Endothelial cell of umbilical vein (primary cell): ENCODE data around the gene MEF2A. TPM values are rescaled to one million over a fixed set of nuclear protein-coding genes. Genes with fewer than 3 reads are reported as not detected.

ENCODE experiments used
- BruUV-seq: library from RNA; stranded (reverse); fragments of 400-500 nt; replicated peaks from 2 replicates; lab custom pipeline; 2021; lab: Mats Ljungman, UMichigan
- CTCF ChIA-PET: fragments of 300-600, 350-600 bp; sonication (Branson Sonifier 250); formaldehyde crosslinking; loops from one replicate; lab custom pipeline; 2021; ENCODE audit warnings: antibody characterized with exemption, inconsistent platforms; lab: Charles Lee
- POLR2A ChIA-PET: fragments of 300-600, 350-600 bp; sonication (Branson Sonifier 250); formaldehyde crosslinking; loops from one replicate; lab custom pipeline; 2021; ENCODE audit warnings: antibody characterized with exemption, inconsistent platforms; lab: Charles Lee
- DNase-seq: peaks from one replicate; pipeline ENCODE4 v3.0.0-alpha.2; 2011; ENCODE audit warnings: low read depth, low spot score
- FAIRE-seq: peaks from 2 replicates; lab custom pipeline; 2011; peaks lifted over from hg19 to GRCh38; lab: Jason Lieb, UNC
- H2AFZ ChIP-seq: 2 replicates; pipeline ENCODE4 v1.6.0; 2012; ENCODE audit warnings: low read depth, low read length, control low read depth, inconsistent platforms
- H3K27ac ChIP-seq: 2 replicates; pipeline ENCODE4 v1.5.1; 2011; ENCODE audit warnings: low read depth, mild to moderate bottlenecking, control low read depth, low read length, moderate library complexity; ENCODE audit not compliant: insufficient read depth
- H3K27me3 ChIP-seq, 2 experiments: 2 replicates each; pipeline versions ENCODE4 v1.6.0 to v1.6.1; 2011; ENCODE audit warnings: low read length in 2 of 2, mixed read lengths in 1 of 2; ENCODE audit not compliant: control insufficient read depth in 2 of 2, insufficient read depth in 2 of 2
- H3K36me3 ChIP-seq, 2 experiments: 2 replicates in 1 of 2; 3 replicates in 1 of 2; pipeline ENCODE4 v1.5.1; 2011; ENCODE audit warnings: low read length in 2 of 2, mild to moderate bottlenecking in 1 of 2, moderate library complexity in 1 of 2; ENCODE audit not compliant: control insufficient read depth in 2 of 2, insufficient read depth in 2 of 2; ENCODE audit errors: extremely low read depth in 1 of 2
- H3K4me1 ChIP-seq: 3 replicates; pipeline ENCODE4 v1.5.1; 2011; ENCODE audit warnings: mild to moderate bottlenecking, low read length; ENCODE audit not compliant: control insufficient read depth, insufficient read depth; ENCODE audit errors: extremely low read depth
- H3K4me2 ChIP-seq: 2 replicates; pipeline ENCODE4 v1.6.1; 2011; ENCODE audit warnings: low read length, control low read depth, mixed read lengths; ENCODE audit not compliant: insufficient read depth
- H3K4me3 ChIP-seq, 3 experiments: fragments of 200-600 bp in 1 of 3; sonication (generic), shearing (Covaris generic) in 1 of 3; replicated peaks in 1 of 3; 2 replicates each; pipeline ENCODE4 v1.5.1; 2011 to 2016; ENCODE audit warnings: control low read depth in 3 of 3, low read length in 3 of 3, mild to moderate bottlenecking in 2 of 3, inconsistent platforms in 1 of 3, low read depth in 1 of 3, moderate library complexity in 1 of 3; ENCODE audit not compliant: insufficient read depth in 1 of 3
- H3K79me2 ChIP-seq: 2 replicates; pipeline ENCODE4 v1.6.0; 2012; ENCODE audit warnings: low read length, inconsistent platforms; ENCODE audit not compliant: control insufficient read depth, insufficient read depth
- H3K9ac ChIP-seq: replicated peaks from 2 replicates; pipeline ENCODE3; 2011; ENCODE audit warnings: low read length, control low read depth; ENCODE audit not compliant: insufficient read depth; ENCODE audit errors: extremely low read depth
- H3K9me1 ChIP-seq: replicated peaks from 3 replicates; pipeline ENCODE4 v1.6.0; 2011; ENCODE audit warnings: mild to moderate bottlenecking, low read length; ENCODE audit not compliant: control insufficient read depth, insufficient read depth; ENCODE audit errors: extremely low read depth
- H3K9me3 ChIP-seq: replicated peaks from 2 replicates; pipeline ENCODE4 v1.5.1; 2012; ENCODE audit warnings: low read length, inconsistent platforms; ENCODE audit not compliant: control insufficient read depth, insufficient read depth
- H4K20me1 ChIP-seq: replicated peaks from 2 replicates; pipeline ENCODE3; 2011; ENCODE audit warnings: mild to moderate bottlenecking, low read length; ENCODE audit not compliant: control insufficient read depth, insufficient read depth; ENCODE audit errors: extremely low read depth
- EZH2 ChIP-seq: IDR thresholded peaks from 2 replicates; pipeline ENCODE4 v1.6.1; 2012; ENCODE audit warnings: borderline replicate concordance, low read depth, mild to moderate bottlenecking, moderate library complexity, low read length, inconsistent platforms; ENCODE audit not compliant: severe bottlenecking
- FOS ChIP-seq: IDR thresholded peaks from 2 replicates; pipeline ENCODE4 v1.6.1; 2011; ENCODE audit warnings: mild to moderate bottlenecking, low read length, moderate library complexity, borderline replicate concordance; ENCODE audit not compliant: insufficient read depth
- GATA2 ChIP-seq: IDR thresholded peaks from 2 replicates; pipeline ENCODE4 v1.7.0; 2011; ENCODE audit warnings: low read depth, mild to moderate bottlenecking, moderate library complexity, mixed read lengths, low read length; ENCODE audit not compliant: insufficient read length, insufficient read depth
- JUN ChIP-seq: IDR thresholded peaks from 2 replicates; pipeline ENCODE4 v1.6.1; 2011; ENCODE audit warnings: borderline replicate concordance, low read depth; ENCODE audit not compliant: insufficient read length, insufficient read depth
- MYC ChIP-seq: IDR thresholded peaks from one replicate; pipeline ENCODE4 v1.6.1; 2011; ENCODE audit warnings: mild to moderate bottlenecking, low read depth, low read length
- POLR2A ChIP-seq: IDR thresholded peaks from 2 replicates; pipeline ENCODE4 v1.6.1; 2012; ENCODE audit warnings: low read depth, mild to moderate bottlenecking, control low read depth, low read length
- POLR2AphosphoS5 ChIP-seq: IDR thresholded peaks from 2 replicates; pipeline ENCODE4 v1.6.1; 2012; ENCODE audit warnings: low read depth, mild to moderate bottlenecking, control low read depth, low read length, moderate library complexity; ENCODE audit not compliant: insufficient read depth
- dilution Hi-C: fragments of 300-500 bp; cut with MboI; formaldehyde crosslinking; loops from one replicate; pipeline ENCODE4 v1.15.0; 2019; ENCODE audit warnings: low sequenced_read_pairs; ENCODE audit not compliant: extremely low pct_ligation_motif_present
- intact Hi-C: fragments of 100-400 bp; cut with micrococcal nuclease; formaldehyde crosslinking; loops from one replicate; pipeline ENCODE4 v1.10.0; 2022
- polyA plus RNA-seq, 4 experiments: library from polyadenylated mRNA; depleted of rRNA in 3 of 4; stranded (reverse) in 3 of 4; unstranded in 1 of 4; fragments of >200 nt; gene quantifications; 2 replicates each; pipeline versions ENCODE4 v1.2.1 to v1.2.3, GENCODE V29; 2011 to 2012; ENCODE audit warnings: missing spikeins in 1 of 4
- total RNA-seq: library from RNA; stranded (reverse); gene quantifications from 2 replicates; pipeline ENCODE4 v1.2.3, GENCODE V29; 2021
- TF ChIP-seq, protein P1 (sequence below): IDR thresholded peaks from 2 replicates; pipeline ENCODE4 v1.6.1; 2011; ENCODE audit not compliant: insufficient read depth, insufficient read length
- TF ChIP-seq, protein P2 (sequence below), 2 donors: IDR thresholded peaks; 1 replicate in 1 of 2; 2 replicates in 1 of 2; pipeline ENCODE4 v1.5.1; 2011; ENCODE audit warnings: low read length in 2 of 2, mild to moderate bottlenecking in 2 of 2, moderate library complexity in 2 of 2, control low read depth in 1 of 2, inconsistent platforms in 1 of 2, low read depth in 1 of 2; ENCODE audit not compliant: insufficient read depth in 1 of 2; ENCODE audit errors: extremely low read depth in 1 of 2

MEF2A gene
- total and polyA plus RNA-seq, 2 donors (not counting 3 experiments of a cell fraction or from before 2014, with no cell fraction given), result 38.0 to 45.3 TPM

DNA sequence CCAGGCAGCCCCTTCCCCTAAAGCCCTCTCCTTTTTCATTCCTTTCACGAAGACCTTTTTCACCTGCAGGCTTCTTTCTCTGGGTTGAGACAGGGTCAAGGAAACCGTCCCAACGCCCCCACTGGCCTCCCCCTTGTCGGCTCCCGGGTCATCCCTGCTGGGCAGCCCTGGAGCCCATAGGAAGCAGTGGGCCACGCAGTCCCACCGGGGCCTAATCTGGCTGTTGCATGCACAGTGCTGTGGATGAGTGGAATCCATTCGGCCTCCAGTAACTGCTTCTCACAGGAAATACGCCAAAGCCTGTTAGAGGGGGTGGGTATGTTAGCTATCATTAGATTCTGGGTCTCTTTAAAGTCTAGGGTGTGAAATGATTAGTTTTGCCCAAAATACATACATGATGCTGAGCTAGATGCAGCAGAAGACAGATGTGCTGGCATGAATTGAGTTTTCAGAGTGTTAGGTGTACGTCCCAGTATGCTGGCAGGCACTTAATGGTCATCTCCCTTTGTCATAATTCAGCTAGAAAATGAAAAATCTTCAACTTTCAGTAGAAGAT is 150.8 kb downstream of the MEF2A start:
- dilution Hi-C loops, result loop anchor here (25.0 kb wide), 1 partner anchor 429 kb away; no protein-coding TSS in a partner anchor

More for the DNA sequence above, 150.8 kb downstream of the MEF2A start:
- TF ChIP-seq GATA2 (no peak), MYC (no peak), JUN (no peak), EZH2 (no peak), FOS (no peak), POLR2A (no peak), POLR2AphosphoS5 (no peak)
- TF ChIP-seq, protein P1, sequence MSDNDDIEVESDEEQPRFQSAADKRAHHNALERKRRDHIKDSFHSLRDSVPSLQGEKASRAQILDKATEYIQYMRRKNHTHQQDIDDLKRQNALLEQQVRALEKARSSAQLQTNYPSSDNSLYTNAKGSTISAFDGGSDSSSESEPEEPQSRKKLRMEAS, result no peak
- TF ChIP-seq, protein P2, sequence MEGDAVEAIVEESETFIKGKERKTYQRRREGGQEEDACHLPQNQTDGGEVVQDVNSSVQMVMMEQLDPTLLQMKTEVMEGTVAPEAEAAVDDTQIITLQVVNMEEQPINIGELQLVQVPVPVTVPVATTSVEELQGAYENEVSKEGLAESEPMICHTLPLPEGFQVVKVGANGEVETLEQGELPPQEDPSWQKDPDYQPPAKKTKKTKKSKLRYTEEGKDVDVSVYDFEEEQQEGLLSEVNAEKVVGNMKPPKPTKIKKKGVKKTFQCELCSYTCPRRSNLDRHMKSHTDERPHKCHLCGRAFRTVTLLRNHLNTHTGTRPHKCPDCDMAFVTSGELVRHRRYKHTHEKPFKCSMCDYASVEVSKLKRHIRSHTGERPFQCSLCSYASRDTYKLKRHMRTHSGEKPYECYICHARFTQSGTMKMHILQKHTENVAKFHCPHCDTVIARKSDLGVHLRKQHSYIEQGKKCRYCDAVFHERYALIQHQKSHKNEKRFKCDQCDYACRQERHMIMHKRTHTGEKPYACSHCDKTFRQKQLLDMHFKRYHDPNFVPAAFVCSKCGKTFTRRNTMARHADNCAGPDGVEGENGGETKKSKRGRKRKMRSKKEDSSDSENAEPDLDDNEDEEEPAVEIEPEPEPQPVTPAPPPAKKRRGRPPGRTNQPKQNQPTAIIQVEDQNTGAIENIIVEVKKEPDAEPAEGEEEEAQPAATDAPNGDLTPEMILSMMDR (IDR thresholded peaks at IDR 0.05; ENCODE audit: extremely low read depth in 1 of 2, insufficient read depth in 1 of 2, low read depth in 1 of 2, low read length in 2 of 2), result no peak
- H3K9ac ChIP-seq, result no peak overlapping the region
- FAIRE-seq (no peak), DNase-seq (no peak)
- POLR2A ChIA-PET, result no interaction called here
- no peaks in the 10 kb centered on the region for H4K20me1 ChIP-seq
- H3K27me3 ChIP-seq, result no peaks in the 10 kb centered on the region
- H3K9me1 ChIP-seq, result no peaks in the 10 kb centered on the region
- no peaks in the 10 kb centered on the region for H3K79me2 ChIP-seq
- H2AFZ ChIP-seq, result no peak overlapping the region
- no peak overlapping the region for H3K4me3 ChIP-seq
- no peak overlapping the region for H3K4me2 ChIP-seq
- H3K36me3 ChIP-seq, result peaks cover 3 to 4% of the 10 kb centered on the region in 2 experiments
- no peak overlapping the region for H3K27ac ChIP-seq
- H3K4me1 ChIP-seq, result no peaks in the 10 kb centered on the region
- H3K9me3 ChIP-seq, result no peaks in the 10 kb centered on the region
- CTCF ChIA-PET, result interaction anchor here (1.1 to 7.9 kb wide), 9 partner anchors 8 to 616 kb away, joined by 3 to 48 read pairs (median 5); partner anchors contain the start of gene LYSMD4
- intact Hi-C loops, result no loop called here
- BruUV-seq, result no TSS peak
